Activated CD4-positive, alpha-beta T cell treated with anti-CD3 and anti-CD28 coated beads, Interleukin-2, amount 50 U/mL, for 1 hour (primary cell): ENCODE data around the gene ZNF512.
"Not testable (repeated sequence)": the region's sequence is repeated elsewhere in the genome, so short reads cannot be mapped to it uniquely, and the experiment has no call there.

Source experiments
- DNase-seq: peaks from one replicate; pipeline ENCODE4 v3.0.0-alpha.2; 2020

ZNF512 gene

GRCh38 chr2:27584597-27584996, 1.8 kb downstream of the ZNF512 start:
- no peak for DNase-seq

- no peak for DNase-seq
Observed at GRCh38 chr2:27587025-27587424, 4.2 kb downstream of the ZNF512 start.

DNA sequence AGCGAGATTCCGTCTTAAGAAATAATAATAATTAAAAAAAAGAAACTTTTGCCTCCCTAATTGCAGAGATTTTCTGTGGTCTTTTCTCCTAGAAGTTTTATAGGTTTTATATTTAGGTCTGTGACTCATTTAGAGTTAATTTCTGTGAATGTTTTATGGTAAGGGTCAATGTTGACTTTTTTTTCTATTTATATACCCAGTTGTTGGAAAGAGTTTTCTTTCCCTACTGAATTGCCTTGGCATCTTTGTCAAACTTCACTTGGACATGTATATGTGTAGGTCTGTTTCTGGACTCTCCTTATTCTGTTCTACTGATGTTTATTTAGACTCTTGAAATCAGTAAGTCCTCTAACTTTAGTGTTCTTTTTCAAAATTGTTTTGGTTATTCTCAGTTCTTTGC, 5.5 kb downstream of the ZNF512 start:
- DNase-seq = no peak

- DNase-seq = no peak
Observed at GRCh38 chr2:27591745-27592144, 8.9 kb downstream of the ZNF512 start.

GRCh38 chr2:27593240-27593639, 10.4 kb downstream of the ZNF512 start:
- DNase-seq = no peak

DNA sequence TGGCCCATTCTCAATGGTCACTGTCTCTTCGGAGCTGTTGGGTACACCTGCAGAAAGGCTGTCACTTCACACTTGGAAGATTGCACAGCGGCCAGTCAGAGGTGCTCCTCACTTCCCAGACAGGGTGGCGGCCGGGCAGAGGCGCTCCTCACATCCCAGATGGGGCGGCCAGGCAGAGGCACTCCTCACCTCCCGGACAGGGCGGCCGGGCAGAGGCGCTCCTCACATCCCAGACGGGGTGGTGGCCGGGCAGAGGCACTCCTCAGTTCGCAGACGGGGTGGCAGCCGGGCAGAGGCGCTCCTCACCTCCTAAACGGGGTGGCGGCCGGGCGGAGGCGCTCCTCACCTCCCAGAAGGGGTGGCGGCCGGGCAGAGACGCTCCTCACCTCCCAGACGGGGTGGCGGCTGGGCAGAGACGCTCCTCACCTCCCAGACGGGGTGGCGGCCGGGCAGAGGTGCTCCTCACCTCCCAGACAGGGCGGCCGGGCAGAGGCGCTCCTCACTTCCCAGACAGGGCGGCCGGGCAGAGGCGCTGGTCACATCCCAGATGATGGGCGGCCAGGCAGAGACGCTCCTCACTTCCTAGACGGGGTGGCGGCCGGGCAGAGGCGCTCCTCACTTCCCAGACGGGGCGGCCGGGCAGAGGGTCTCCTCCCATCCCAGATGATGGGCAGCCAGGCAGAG, 11.3 kb downstream of the ZNF512 start:
- DNase-seq = not testable (repeated sequence)

DNA sequence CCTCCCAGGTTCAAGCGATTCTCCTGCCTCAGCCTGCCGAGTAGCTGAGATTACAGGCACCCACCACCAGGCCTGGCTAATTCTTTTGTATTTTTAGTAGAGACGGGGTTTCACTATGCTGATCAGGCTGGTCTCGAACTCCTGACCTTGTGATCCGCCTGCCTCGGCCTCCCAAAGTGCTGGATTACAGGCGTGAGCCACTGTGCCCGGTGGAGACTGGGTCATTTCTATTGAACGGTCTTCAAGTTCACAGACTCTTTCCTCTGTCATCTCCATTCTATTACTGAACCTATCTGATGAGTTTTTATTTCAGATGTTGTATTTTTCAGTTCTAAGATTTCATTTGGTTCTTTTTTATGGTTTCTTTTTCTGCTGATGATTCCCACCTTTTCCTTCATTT, 12.6 kb downstream of the ZNF512 start:
- not testable (repeated sequence) for DNase-seq

DNA sequence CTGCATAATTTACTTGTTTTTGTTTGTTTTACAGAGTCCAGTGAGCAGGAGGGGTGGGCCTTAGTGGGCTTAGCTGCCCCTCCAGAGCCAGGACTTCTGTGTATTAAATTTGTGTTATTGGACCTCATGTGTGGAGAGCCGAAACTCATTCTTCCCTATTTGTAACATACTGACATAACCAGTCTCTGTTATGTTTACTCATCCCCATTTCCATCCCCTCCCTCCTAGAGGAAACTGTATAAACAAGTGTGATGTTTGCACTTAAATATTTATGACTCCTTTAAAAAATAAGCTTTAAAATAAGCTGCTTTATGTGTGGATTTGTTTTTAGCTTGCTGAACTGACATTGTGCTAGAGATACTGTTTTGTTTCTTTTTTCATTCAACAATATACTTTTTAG, 13.8 kb downstream of the ZNF512 start:
- no peak for DNase-seq

DNA sequence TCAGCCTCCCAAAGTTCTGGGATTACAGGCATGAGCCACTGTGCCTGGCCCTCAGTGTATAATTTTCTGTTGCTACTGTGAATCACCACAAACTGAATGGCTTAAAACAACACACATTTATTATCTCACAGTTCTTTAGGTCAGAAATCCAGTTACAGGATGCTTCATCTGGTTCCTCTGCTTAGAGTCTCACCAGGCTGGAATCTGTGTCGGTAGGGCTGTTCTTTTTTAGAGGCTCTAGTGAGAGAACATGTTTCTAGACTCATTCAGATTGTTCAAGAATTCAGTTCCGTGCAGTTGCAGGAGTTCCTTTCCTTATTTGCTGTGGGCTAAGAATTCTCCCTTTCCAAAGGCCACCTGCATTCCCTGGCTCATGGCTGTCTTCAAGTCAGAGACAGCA, 23.8 kb downstream of the ZNF512 start:
- no peak for DNase-seq

GRCh38 chr2:27613985-27614384, 31.1 kb downstream of the ZNF512 start:
- DNase-seq = no peak

- DNase-seq = no peak
Observed at GRCh38 chr2:27615316-27615715, 32.5 kb downstream of the ZNF512 start.

- no peak for DNase-seq
Observed at GRCh38 chr2:27621524-27621923, 38.7 kb downstream of the ZNF512 start.

DNA sequence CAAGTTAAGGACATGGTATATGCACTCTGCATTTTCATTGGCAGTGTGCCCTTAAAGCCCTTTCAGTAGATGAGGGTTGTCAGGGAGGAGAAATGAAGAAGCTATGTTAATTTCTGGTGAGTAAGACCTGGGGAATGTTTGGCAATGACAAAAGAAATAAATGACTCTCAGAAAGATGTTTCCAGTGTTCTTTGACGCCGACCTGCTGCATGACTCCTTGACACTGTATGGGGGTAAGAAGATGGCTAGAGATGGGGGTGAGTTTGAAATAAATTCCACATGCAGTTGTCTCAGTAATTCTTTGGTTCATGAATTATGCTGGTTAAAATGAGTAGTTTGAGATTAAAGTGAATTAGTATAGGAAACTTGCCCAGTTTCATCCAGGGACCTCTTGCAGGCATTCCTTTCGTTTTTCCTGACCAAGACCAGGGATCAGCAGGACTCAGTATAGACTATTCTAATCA, 40.1 kb downstream of the ZNF512 start:
- no peak for DNase-seq

DNA sequence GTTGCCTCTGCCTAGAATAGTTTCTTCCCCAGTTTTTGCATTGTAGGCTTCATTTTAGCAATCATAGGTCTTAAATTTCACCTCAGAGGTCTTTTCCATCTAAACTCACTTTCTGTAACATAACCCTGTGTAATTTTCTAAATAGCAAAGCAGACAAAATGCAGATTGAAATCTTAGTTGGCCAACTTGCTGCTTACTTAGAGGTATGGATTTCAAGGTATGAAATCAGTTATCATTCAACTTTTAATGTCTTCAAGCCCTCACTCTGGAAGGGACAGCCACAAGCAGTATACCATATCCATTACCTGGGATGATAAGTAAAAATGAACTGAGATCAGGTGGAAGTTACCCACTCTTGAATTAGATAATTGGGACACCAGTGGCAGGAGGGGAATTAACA, 42.1 kb downstream of the ZNF512 start:
- DNase-seq = no peak

- not testable (repeated sequence) for DNase-seq
Observed at GRCh38 chr2:27626323-27626722, 43.5 kb downstream of the ZNF512 start.

DNA sequence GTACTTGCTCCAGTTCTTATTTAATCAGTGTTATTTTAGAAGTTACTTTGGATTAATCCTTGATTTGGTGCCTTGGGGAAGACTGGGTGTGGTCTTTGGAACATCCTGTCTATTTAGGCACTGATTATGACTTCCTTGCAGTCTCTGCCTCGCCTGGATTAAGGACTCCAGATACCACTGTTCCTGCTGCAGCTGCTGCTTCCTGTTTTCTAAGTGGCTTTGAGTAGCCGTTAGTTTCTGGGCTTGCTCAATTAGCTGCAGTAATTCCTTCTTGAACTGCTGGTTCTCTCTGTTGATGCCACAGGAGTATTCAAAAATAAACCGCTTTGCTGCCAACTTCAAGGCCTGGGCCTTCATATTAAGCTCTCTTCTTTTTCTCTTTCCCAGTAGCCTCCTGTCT, 44.1 kb downstream of the ZNF512 start:
- not testable (repeated sequence) for DNase-seq

DNA sequence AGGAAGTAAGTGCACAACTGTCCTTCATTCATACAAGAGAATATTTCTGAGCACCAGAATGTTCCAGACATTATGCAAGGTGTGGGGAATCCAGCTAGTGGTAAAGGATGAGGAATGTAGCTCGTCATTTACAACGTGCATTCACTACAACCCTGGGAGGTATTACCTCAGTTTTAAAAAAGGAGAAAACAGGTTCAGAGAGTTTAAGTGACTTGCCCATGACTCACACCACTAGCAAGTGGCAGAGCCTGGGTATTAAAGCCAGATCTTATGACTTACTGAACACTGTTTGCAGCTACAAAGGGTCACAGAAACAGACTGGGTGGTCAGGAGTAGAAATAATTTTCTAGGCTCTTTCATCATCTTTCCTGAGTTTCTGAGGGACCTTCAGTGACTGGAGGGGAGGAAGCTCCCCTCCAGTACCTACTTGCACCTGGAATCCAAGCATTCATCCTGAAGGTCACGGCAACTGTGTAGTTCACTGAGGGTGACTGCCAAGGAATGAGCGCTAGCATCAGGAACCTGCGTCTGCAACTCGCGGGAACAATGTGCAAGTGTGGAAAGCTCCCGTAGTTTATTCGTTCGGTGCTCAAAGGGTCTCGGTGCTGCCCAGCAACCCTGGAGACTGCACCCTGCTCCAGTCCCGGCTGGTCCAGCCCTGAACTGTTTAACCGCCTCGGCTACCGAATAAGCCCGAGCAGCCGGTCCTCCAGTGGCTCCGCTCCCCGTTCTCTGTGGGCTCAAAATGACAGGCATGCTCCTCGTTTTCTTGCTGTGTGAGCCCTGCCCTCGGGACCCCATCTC, 45.3 kb downstream of the ZNF512 start:
- DNase-seq = no peak

- DNase-seq = peak; percentile 94
Observed at GRCh38 chr2:27628767-27629709, 46.2 kb downstream of the ZNF512 start, which contains the start of the genes CCDC121 and GPN1. CCDC121 (minus strand) TSS chr2:27629012; CDS start chr2:27627799, 1,213 bp downstream. GPN1 (plus strand) TSS chr2:27629050; CDS start chr2:27629059, 9 bp downstream.

- not testable (repeated sequence) for DNase-seq
Observed at GRCh38 chr2:27630257-27630656, 47.4 kb downstream of the ZNF512 start.

- no peak for DNase-seq
Observed at GRCh38 chr2:27634291-27634690, 51.4 kb downstream of the ZNF512 start.

DNA sequence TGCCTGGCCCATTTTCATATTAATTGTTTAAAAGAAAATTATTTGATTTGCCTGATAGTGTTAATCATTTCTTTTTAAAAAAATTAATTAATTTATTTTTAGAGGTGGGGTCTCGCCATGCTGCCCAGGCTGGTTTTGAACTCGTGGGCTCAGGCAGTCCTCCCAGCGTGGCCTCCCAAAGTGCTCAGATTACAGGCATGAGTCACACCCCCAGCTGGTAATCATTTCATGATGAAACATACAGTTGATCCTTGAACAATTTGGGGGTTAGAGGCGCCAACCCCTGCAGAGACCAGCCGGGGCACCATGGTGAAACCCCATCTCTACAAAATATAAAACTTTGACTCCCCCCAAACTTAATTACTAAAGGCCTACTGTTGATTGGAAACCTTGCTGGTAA, 53.9 kb downstream of the ZNF512 start:
- DNase-seq = no peak

- no peak for DNase-seq
Observed at GRCh38 chr2:27638037-27638637, 55.3 kb downstream of the ZNF512 start.

- DNase-seq = no peak
Observed at GRCh38 chr2:27638709-27639108, 55.9 kb downstream of the ZNF512 start.
